IPS-15b (cell line): Measurements from ENCODE around the gene USP24.
"Not testable (repeated sequence)": the region's sequence is repeated elsewhere in the genome, so short reads cannot be mapped to it uniquely, and the experiment has no call there.

ENCODE experiments used
- H3K27me3 ChIP-seq: one replicate; pipeline ENCODE4 v1.6.1; 2013; ENCODE audit warnings: low read length; ENCODE audit not compliant: control insufficient read depth, insufficient read depth
- H3K36me3 ChIP-seq: one replicate; pipeline ENCODE4 v1.6.1; 2013; ENCODE audit warnings: low read length; ENCODE audit not compliant: control insufficient read depth, insufficient read depth
- H3K4me1 ChIP-seq: one replicate; pipeline ENCODE4 v1.6.1; 2013; ENCODE audit warnings: mild to moderate bottlenecking, low read length; ENCODE audit not compliant: control insufficient read depth, insufficient read depth
- H3K4me3 ChIP-seq: one replicate; pipeline ENCODE4 v1.5.1; 2013; ENCODE audit warnings: low read depth, low read length
- H3K9ac ChIP-seq: one replicate; pipeline ENCODE4 v1.6.1; 2013; ENCODE audit warnings: low read depth, mild to moderate bottlenecking, low read length
- H3K9me3 ChIP-seq: one replicate; pipeline ENCODE4 v1.6.1; 2013; ENCODE audit warnings: mild to moderate bottlenecking, low read length; ENCODE audit not compliant: control insufficient read depth, insufficient read depth

USP24 gene

GRCh38 chr1:55127827-55128343 lies 87.3 kb downstream of the USP24 start:
- Histone ChIP-seq H3K9ac (no peak overlapping the region), H3K36me3 (peaks cover 3% of the 10 kb centered on the region), H3K4me3 (no peak overlapping the region), H3K4me1 (no peaks in the 10 kb centered on the region), H3K27me3 (no peaks in the 10 kb centered on the region), H3K9me3 (no peaks in the 10 kb centered on the region)

DNA sequence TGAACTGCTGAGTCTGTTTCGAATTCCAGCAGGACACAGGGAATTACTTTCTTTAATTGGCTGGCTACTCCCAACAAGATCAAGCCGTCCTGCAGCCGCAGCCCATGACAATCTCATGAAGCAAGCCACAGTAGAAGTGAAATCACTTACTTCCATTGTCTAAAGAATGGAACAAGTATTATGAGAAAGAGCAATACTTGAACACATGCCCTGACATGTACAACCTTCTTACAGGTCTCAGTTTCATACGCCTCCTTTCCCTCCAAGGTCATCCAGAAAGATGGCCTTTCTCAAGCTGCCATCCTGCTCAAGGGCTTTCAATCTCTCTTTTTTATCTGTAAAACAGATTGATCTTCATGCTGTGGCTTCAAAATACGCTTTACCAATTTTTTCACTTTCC lies 90.7 kb downstream of the USP24 start:
- H3K27me3 ChIP-seq = no peaks in the 10 kb centered on the region
- H3K4me3 ChIP-seq = no peak overlapping the region
- H3K9ac ChIP-seq = no peak overlapping the region
- peaks cover 8% of the 10 kb centered on the region for H3K36me3 ChIP-seq
- no peaks in the 10 kb centered on the region for H3K4me1 ChIP-seq
- H3K9me3 ChIP-seq = no peaks in the 10 kb centered on the region

- no peaks in the 10 kb centered on the region for H3K27me3 ChIP-seq
- peaks cover 8% of the 10 kb centered on the region for H3K36me3 ChIP-seq
- no peak overlapping the region for H3K4me3 ChIP-seq
- no peaks in the 10 kb centered on the region for H3K9me3 ChIP-seq
- no peak overlapping the region for H3K9ac ChIP-seq
- no peaks in the 10 kb centered on the region for H3K4me1 ChIP-seq
Observed at GRCh38 chr1:55120538-55120937, 94.6 kb downstream of the USP24 start.

- H3K4me3 ChIP-seq = no peak overlapping the region
- no peak overlapping the region for H3K9ac ChIP-seq
- H3K27me3 ChIP-seq = no peaks in the 10 kb centered on the region
- H3K9me3 ChIP-seq = no peaks in the 10 kb centered on the region
- H3K4me1 ChIP-seq = no peaks in the 10 kb centered on the region
- H3K36me3 ChIP-seq = peaks cover 5% of the 10 kb centered on the region
Observed at GRCh38 chr1:55118651-55119329, 96.4 kb downstream of the USP24 start.

DNA sequence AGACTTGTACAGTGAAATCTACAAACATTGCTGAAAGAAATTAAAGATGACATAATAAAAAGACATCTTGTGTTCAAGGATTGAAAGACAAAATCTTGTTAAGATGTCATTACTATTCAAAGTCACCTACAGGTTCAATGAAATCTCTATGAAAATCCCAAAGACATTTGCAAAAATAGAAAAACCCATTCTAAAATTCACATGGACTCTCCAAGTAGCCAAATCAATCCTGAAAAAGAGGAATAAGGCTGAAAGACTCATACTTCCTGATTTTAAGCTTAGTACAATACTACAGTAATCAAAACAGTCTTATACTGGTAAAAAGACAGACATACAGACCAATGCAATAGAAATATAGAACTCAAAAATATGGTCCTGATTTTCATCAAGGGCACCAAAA lies 97.2 kb downstream of the USP24 start:
- H3K36me3 ChIP-seq = peaks cover 5% of the 10 kb centered on the region
- no peaks in the 10 kb centered on the region for H3K4me1 ChIP-seq
- no peaks in the 10 kb centered on the region for H3K27me3 ChIP-seq
- H3K9me3 ChIP-seq = no peaks in the 10 kb centered on the region
- no peak overlapping the region for H3K9ac ChIP-seq
- no peak overlapping the region for H3K4me3 ChIP-seq

DNA sequence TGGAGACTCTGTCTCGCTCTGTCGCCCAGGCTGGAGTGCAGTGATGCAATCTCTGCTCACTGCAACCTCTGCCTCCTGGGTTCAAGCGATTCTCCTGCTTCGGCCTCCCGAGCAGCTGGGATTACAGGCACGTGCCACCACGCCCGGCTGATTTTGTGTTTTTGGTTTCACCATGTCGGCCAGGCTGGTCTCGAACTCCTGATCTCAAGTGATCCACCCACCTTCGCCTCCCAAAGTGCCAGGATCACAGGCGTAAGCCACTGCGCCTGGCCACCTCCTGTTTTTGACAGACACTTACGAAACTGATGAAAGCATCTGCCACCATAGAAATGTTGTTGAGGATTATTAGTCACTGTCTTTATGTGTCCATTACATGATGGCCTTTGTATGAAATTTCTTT lies 106.2 kb downstream of the USP24 start:
- H3K36me3 ChIP-seq = not testable (repeated sequence)

DNA sequence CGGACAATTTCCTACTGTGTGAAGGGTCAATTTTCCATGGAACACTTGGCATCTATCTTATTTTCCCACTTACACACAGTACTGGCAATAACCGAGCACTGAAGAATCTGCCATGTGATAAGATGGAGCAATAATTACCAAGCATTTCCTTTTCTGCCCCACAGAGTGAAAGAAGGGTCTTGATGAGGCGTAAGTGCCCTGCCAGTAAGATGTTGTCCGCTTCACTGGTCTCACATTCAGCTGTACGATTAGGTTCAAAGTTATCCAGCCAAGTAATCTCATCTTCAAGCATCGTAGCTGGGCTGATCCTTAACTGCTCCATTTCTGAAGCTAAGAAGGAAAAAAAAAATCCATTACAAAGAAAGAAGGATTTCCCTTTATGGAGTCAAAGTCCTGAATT lies 108.1 kb downstream of the USP24 start:
- H3K4me1 ChIP-seq = no peaks in the 10 kb centered on the region
- H3K27me3 ChIP-seq = no peaks in the 10 kb centered on the region
- no peaks in the 10 kb centered on the region for H3K9me3 ChIP-seq
- H3K36me3 ChIP-seq = no peaks in the 10 kb centered on the region
- no peak overlapping the region for H3K9ac ChIP-seq
- H3K4me3 ChIP-seq = no peak overlapping the region

More for the DNA sequence above, 106.2 kb downstream of the USP24 start:
- H3K9me3 ChIP-seq, H3K4me1 ChIP-seq, H3K27me3 ChIP-seq, H3K4me3 ChIP-seq, H3K9ac ChIP-seq: not testable (repeated sequence)

DNA sequence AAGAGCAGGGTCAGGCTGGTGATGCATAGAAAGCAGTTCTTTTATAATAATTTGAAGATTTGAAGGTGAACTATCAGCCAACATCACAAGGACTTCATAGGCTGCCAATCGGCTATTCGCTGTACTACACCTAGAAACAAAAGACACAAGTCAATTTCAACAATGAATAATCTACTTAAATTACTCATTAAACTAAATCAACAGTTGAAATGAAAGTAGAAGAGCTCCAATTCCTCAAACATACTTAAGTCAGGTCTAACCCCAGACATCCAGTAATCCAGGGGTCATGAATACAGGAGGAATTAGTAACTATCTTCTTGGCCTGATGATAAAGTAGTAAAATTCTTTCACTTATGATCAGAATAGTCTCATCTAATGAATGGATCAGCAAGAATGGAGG lies 111.3 kb downstream of the USP24 start:
- no peaks in the 10 kb centered on the region for H3K9me3 ChIP-seq
- H3K27me3 ChIP-seq = no peaks in the 10 kb centered on the region
- H3K4me1 ChIP-seq = peaks cover under 1% of the 10 kb centered on the region
- no peak overlapping the region for H3K4me3 ChIP-seq
- no peak overlapping the region for H3K9ac ChIP-seq
- H3K36me3 ChIP-seq = no peaks in the 10 kb centered on the region

DNA sequence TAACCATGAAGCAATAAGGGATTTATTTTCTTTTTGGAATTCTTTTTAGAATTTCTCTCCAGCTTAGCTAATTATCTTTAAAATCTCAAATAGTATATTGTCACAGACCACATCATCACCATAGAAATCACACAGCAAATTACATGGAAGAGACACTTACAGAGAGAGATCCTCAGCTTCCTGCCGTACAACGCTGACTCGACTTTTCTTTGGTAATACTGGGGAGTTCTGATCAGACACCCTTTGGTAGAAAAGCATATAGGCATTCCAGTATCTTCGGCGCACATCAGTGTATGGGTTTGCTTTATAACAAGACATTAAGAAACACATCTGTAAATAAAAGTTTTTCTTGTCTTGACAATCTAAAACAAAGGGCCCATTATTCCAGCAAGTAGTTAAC lies 120.1 kb downstream of the USP24 start:
- Histone ChIP-seq H3K27me3 (no peaks in the 10 kb centered on the region), H3K36me3 (no peaks in the 10 kb centered on the region), H3K9me3 (no peaks in the 10 kb centered on the region), H3K4me1 (peaks cover 20% of the 10 kb centered on the region), H3K9ac (no peak overlapping the region), H3K4me3 (no peak overlapping the region)

DNA sequence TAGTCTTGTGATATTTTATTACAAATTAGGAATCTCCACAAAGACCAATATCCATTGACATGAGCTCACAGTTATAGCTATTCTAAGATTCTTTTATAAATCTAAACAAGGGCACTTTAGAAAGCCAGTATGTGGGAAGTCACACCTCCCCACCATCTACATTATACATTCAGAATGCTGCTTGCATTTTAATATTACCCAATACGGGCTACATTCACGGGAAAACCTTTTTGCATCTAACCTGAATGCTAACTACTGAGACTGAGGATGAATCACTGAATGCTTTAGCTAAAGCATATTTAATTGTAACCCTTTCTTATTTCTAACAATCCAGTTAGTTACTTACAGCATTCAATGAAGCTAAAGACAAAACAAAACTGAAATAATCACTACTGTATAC lies 122.7 kb downstream of the USP24 start:
- Histone ChIP-seq H3K4me1 (peaks cover 9% of the 10 kb centered on the region), H3K9me3 (no peaks in the 10 kb centered on the region), H3K36me3 (no peaks in the 10 kb centered on the region), H3K4me3 (no peak overlapping the region), H3K27me3 (no peaks in the 10 kb centered on the region), H3K9ac (no peak overlapping the region)

DNA sequence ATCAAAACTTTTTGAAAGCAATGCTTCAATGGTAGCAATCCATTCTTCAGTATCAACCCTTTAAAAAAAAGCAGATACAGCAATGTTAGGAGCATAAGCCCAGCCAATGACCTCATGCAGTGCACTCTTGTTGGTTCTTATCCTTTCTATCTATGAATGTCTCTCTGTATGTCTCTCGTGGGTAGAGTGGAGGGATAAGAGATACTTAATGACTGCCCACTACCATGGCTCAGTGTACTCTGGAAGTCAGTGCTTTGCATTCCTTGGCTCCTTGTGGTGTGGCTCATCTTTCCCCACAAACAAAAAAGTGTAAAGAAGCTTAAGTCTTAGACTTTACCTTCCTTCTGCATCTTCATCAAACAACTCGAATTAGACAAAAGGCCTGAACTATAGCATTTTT lies 125.5 kb downstream of the USP24 start:
- Histone ChIP-seq H3K36me3 (peaks cover 2% of the 10 kb centered on the region), H3K4me1 (peaks cover 3% of the 10 kb centered on the region), H3K4me3 (no peak overlapping the region), H3K9ac (no peak overlapping the region), H3K27me3 (no peaks in the 10 kb centered on the region), H3K9me3 (no peaks in the 10 kb centered on the region)

DNA sequence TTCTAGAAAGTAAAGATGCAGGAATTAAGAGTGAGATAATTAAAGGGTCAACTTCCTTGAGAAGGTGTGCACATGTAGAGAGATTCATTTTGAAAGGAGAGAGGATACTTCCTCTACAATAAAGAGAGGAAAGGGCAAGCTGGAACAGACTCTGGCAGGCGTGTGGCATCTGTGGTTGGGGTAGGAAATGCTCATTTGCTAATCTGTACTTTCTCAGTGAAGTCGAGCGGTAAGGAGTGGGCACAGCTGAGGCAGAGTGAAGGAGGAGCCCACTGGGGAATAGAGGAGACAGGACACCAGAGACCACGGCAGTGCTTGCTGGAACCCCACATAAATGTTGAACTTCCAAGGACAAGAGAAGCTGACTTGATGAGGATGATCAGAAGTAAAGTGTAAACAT lies 126.8 kb downstream of the USP24 start:
- no peaks in the 10 kb centered on the region for H3K27me3 ChIP-seq
- peaks cover 4% of the 10 kb centered on the region for H3K36me3 ChIP-seq
- peaks cover 3% of the 10 kb centered on the region for H3K4me1 ChIP-seq
- H3K9me3 ChIP-seq = no peaks in the 10 kb centered on the region
- H3K9ac ChIP-seq = no peak overlapping the region
- H3K4me3 ChIP-seq = no peak overlapping the region
